GM12878 (cell line): ENCODE measurements around the gene COQ6.

Experiments used
- ASH2L ChIP-seq: fragments of 300-600, 200-600 bp; sonication (generic); IDR thresholded peaks from 2 replicates; pipeline ENCODE4 v1.6.1; 2017; ENCODE audit warnings: low read depth, mild to moderate bottlenecking, borderline replicate concordance
- EZH2 ChIP-seq: IDR thresholded peaks from 2 replicates; pipeline ENCODE4 v1.6.1; 2012; ENCODE audit warnings: low read depth, mild to moderate bottlenecking, control low read depth, inconsistent platforms, low read length, borderline replicate concordance; ENCODE audit not compliant: control insufficient read depth
- SREBF2 ChIP-seq: IDR thresholded peaks from 2 replicates; pipeline ENCODE4 v1.6.1; 2012; ENCODE audit warnings: mild to moderate bottlenecking, low read length

DNA sequence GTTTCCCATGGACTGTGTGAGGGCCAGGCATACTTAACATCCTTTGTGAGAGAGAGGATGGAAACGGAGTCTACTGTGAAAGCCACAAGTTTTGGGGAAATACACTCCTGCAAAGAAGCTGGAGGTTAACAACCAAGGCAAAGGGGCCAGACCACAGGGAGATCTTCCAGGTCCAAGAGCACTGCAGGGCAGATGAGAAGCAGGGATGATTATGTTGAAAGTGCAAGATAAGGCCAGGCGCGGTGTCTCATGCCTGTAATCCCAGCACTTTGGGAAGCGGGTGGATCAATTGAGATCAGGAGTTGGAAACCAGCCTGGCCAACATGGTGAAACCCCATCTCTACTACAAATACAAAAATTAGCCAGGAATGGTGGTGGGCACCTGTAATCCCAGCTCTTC lies 15.1 kb downstream of the COQ6 start:
- no peak for TF ChIP-seq EZH2
- no peak for TF ChIP-seq SREBF2
- no peak for TF ChIP-seq ASH2L
